H9 (cell line): ENCODE measurements around the gene SLFN5. TPM values are rescaled to one million over a fixed set of nuclear protein-coding genes. Genes with fewer than 3 reads are reported as not detected.

Experiments
- DNase-seq: peaks from one replicate; pipeline ENCODE4 v3.0.0-alpha.2; 2017
- H2AFZ ChIP-seq: one replicate; pipeline ENCODE4 v1.6.1; 2013; ENCODE audit warnings: mild to moderate bottlenecking, low read length, control low read depth, moderate library complexity
- H2AK5ac ChIP-seq: 2 replicates; pipeline ENCODE4 v1.6.1; 2013; ENCODE audit warnings: low read length, control low read depth, mixed read lengths; ENCODE audit not compliant: insufficient read length
- H2BK120ac ChIP-seq: one replicate; pipeline ENCODE4 v1.6.1; 2013; ENCODE audit warnings: low read depth, mild to moderate bottlenecking, low read length, control low read depth, inconsistent platforms; ENCODE audit not compliant: poor library complexity, severe bottlenecking
- H2BK12ac ChIP-seq: 2 replicates; pipeline ENCODE4 v1.6.1; 2013; ENCODE audit warnings: low read length, control low read depth, mixed read lengths, low read depth; ENCODE audit not compliant: insufficient read length
- H2BK15ac ChIP-seq: 2 replicates; pipeline ENCODE4 v1.6.1; 2013; ENCODE audit warnings: low read depth, low read length, control low read depth
- H2BK20ac ChIP-seq: one replicate; pipeline ENCODE4 v1.6.1; 2013; ENCODE audit warnings: low read depth, mild to moderate bottlenecking, low read length, control low read depth, inconsistent platforms; ENCODE audit not compliant: poor library complexity, severe bottlenecking
- H2BK5ac ChIP-seq: 2 replicates; pipeline ENCODE4 v1.6.1; 2013; ENCODE audit warnings: low read length, control low read depth, mixed read lengths; ENCODE audit not compliant: insufficient read length
- H3K14ac ChIP-seq: 2 replicates; pipeline ENCODE4 v1.6.1; 2013; ENCODE audit warnings: low read length, control low read depth; ENCODE audit not compliant: insufficient read depth
- H3K18ac ChIP-seq: 2 replicates; pipeline ENCODE4 v1.6.1; 2013; ENCODE audit warnings: low read depth, mild to moderate bottlenecking, mixed read lengths, low read length, control low read depth; ENCODE audit not compliant: insufficient read length
- H3K23ac ChIP-seq: 2 replicates; pipeline ENCODE4 v1.6.1; 2013; ENCODE audit warnings: low read length, control low read depth, mixed read lengths, low read depth; ENCODE audit not compliant: insufficient read length
- H3K23me2 ChIP-seq: 2 replicates; pipeline ENCODE4 v1.6.1; 2013; ENCODE audit warnings: low read depth, mild to moderate bottlenecking, mixed read lengths, low read length, control low read depth; ENCODE audit not compliant: insufficient read length, poor library complexity, severe bottlenecking
- H3K27ac ChIP-seq: 2 replicates; pipeline ENCODE4 v1.5.1; 2013; ENCODE audit warnings: low read length, control low read depth, mixed read lengths, low read depth; ENCODE audit not compliant: insufficient read length
- H3K27me3 ChIP-seq: 2 replicates; pipeline ENCODE4 v1.6.1; 2013; ENCODE audit warnings: low read length, control low read depth, inconsistent platforms; ENCODE audit not compliant: insufficient read depth
- H3K4ac ChIP-seq: 2 replicates; pipeline ENCODE4 v1.6.1; 2013; ENCODE audit warnings: low read depth, mild to moderate bottlenecking, control low read depth, inconsistent platforms, low read length, moderate library complexity
- H3K4me1 ChIP-seq: 2 replicates; pipeline ENCODE4 v1.6.1; 2013; ENCODE audit warnings: low read length, control low read depth, inconsistent platforms; ENCODE audit not compliant: insufficient read depth
- H3K4me2 ChIP-seq: 2 replicates; pipeline ENCODE4 v1.6.1; 2013; ENCODE audit warnings: low read length, control low read depth, mixed read lengths; ENCODE audit not compliant: insufficient read length, insufficient read depth
- H3K56ac ChIP-seq: 2 replicates; pipeline ENCODE4 v1.6.1; 2013; ENCODE audit warnings: low read depth, mild to moderate bottlenecking, mixed read lengths, low read length, control low read depth; ENCODE audit not compliant: insufficient read length
- H3K79me1 ChIP-seq: 2 replicates; pipeline ENCODE4 v1.6.1; 2013; ENCODE audit warnings: low read depth, mild to moderate bottlenecking, moderate library complexity, low read length, control low read depth, inconsistent platforms; ENCODE audit not compliant: insufficient read depth, poor library complexity, severe bottlenecking
- H3K79me2 ChIP-seq: 2 replicates; pipeline ENCODE4 v1.6.1; 2013; ENCODE audit warnings: low read length, control low read depth, inconsistent platforms; ENCODE audit not compliant: insufficient read depth
- H3K9ac ChIP-seq: 2 replicates; pipeline ENCODE4 v1.6.1; 2013; ENCODE audit warnings: low read length, control low read depth, mixed read lengths; ENCODE audit not compliant: insufficient read length; ENCODE audit errors: extremely low read depth
- H3K9me3 ChIP-seq: one replicate; pipeline ENCODE4 v1.6.1; 2013; ENCODE audit warnings: low read depth, low read length, inconsistent platforms; ENCODE audit not compliant: control insufficient read depth
- H3T11ph ChIP-seq: one replicate; pipeline ENCODE4 v1.6.1; 2013; ENCODE audit warnings: mild to moderate bottlenecking, low read length, control low read depth, inconsistent platforms
- H4K20me1 ChIP-seq: one replicate; pipeline ENCODE4 v1.6.1; 2013; ENCODE audit not compliant: control insufficient read depth, insufficient read length, insufficient read depth
- H4K5ac ChIP-seq: 2 replicates; pipeline ENCODE4 v1.6.1; 2013; ENCODE audit warnings: low read depth, mild to moderate bottlenecking, mixed read lengths, low read length, control low read depth; ENCODE audit not compliant: insufficient read length
- H4K8ac ChIP-seq: replicated peaks from 2 replicates; pipeline ENCODE4 v1.6.1; 2013; ENCODE audit warnings: low read length, control low read depth, mixed read lengths, low read depth; ENCODE audit not compliant: insufficient read length
- H4K91ac ChIP-seq: 2 replicates; pipeline ENCODE4 v1.6.1; 2013; ENCODE audit warnings: low read depth, mild to moderate bottlenecking, moderate library complexity, mixed read lengths, low read length, control low read depth; ENCODE audit not compliant: insufficient read length
- H3K27ac Mint-ChIP-seq, 3 experiments: 2 replicates in 2 of 3; 3 replicates in 1 of 3; pipeline ENCODE4 v1.8.0; 2020 to 2021; ENCODE audit warnings: mixed read lengths in 3 of 3, mild to moderate bottlenecking in 1 of 3, moderate library complexity in 1 of 3
- H3K27me3 Mint-ChIP-seq: 2 replicates; pipeline ENCODE4 v1.8.0; 2021; ENCODE audit warnings: low read depth, mild to moderate bottlenecking, moderate library complexity, mixed read lengths
- H3K36me3 Mint-ChIP-seq, 3 experiments: 2 replicates in 2 of 3; 3 replicates in 1 of 3; pipeline ENCODE4 v1.8.0; 2020 to 2021; ENCODE audit warnings: low read depth in 3 of 3, mixed read lengths in 3 of 3; ENCODE audit not compliant: insufficient read depth in 1 of 3
- H3K4me1 Mint-ChIP-seq, 2 experiments: 2 replicates each; pipeline ENCODE4 v1.8.0; 2020; ENCODE audit warnings: mixed read lengths in 2 of 2
- H3K4me3 Mint-ChIP-seq, 2 experiments: 2 replicates in 1 of 2; 3 replicates in 1 of 2; pipeline ENCODE4 v1.8.0; 2020 to 2021; ENCODE audit warnings: mild to moderate bottlenecking in 2 of 2, mixed read lengths in 2 of 2, moderate library complexity in 1 of 2
- H3K9me3 Mint-ChIP-seq, 2 experiments: 2 replicates in 1 of 2; 3 replicates in 1 of 2; pipeline ENCODE4 v1.8.0; 2020; ENCODE audit warnings: mild to moderate bottlenecking in 2 of 2, mixed read lengths in 2 of 2, moderate library complexity in 1 of 2
- WGBS: extraction: QIAGEN DNeasy Blood & Tissue Kit; methylation state at CpG from one replicate; pipeline ENCODE4 v1.1.7; 2013; ENCODE audit warnings: missing lambda C conversion rate, low lambda C conversion rate, mixed read lengths; ENCODE audit not compliant: insufficient read length; ENCODE audit errors: extremely low coverage; 5-methylcytosine and 5-hydroxymethylcytosine counted together
- total RNA-seq: library from RNA; stranded (reverse); gene quantifications from 2 replicates; pipeline ENCODE4 v1.2.1, GENCODE V29; 2021
- TF ChIP-seq, protein P1 (sequence below): fragments of 200-600 bp; sonication (generic); conservative IDR thresholded peaks from 3 replicates; pipeline ENCODE4 v1.8.0; 2021; ENCODE audit warnings: antibody characterized with exemption, mild to moderate bottlenecking

SLFN5 gene
- total RNA-seq, 1 experiment from 2014 or later, result 2.9 TPM

DNA sequence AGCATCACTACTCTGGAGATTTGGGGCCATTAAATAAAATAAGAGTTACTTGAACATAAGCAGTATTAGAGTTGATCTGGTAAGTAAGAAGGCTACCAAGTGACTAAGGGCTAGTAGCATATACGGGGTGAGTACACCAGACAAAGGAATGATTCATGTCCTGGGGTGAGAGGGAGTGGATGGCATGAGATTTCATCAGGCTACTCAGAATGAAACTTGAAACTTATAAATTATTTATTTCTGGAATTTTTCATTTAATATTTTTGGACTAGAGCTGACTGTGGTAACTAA lies 2.3 kb downstream of the SLFN5 start:
- Histone ChIP-seq H2BK20ac (no peak overlapping the region), H4K8ac (no peak overlapping the region), H3K79me1 (no peaks in the 10 kb centered on the region), H3K23ac (no peak overlapping the region), H2AFZ (no peak overlapping the region), H3K27me3 (no peaks in the 10 kb centered on the region), H3K18ac (no peak overlapping the region), H3K14ac (no peak overlapping the region), H3K4ac (no peak overlapping the region), H3K27ac (no peak overlapping the region), H2BK5ac (no peak overlapping the region), H3K4me1 (peaks cover 3% of the 10 kb centered on the region; the same call in 1 of the 2 replicates), H4K5ac (no peak overlapping the region), H2BK15ac (no peak overlapping the region), H3K79me2 (no peaks in the 10 kb centered on the region), H3K56ac (no peak overlapping the region), H3K4me2 (no peak overlapping the region), H4K91ac (no peak overlapping the region), H3T11ph (no peak overlapping the region), H4K20me1 (no peaks in the 10 kb centered on the region), H2BK12ac (no peak overlapping the region), H3K9me3 (no peaks in the 10 kb centered on the region), H2AK5ac (no peak overlapping the region), H2BK120ac (no peak overlapping the region), H3K9ac (no peak overlapping the region), H3K23me2 (peaks cover 10% of the 10 kb centered on the region)
- Mint-ChIP-seq H3K27me3 (peaks cover 4% of the 10 kb centered on the region), H3K36me3 (0 out of 7 replicates have a peak, but pooled peaks cover 0 to 2% (median 0%) of the 10 kb centered on the region in 3 experiments), H3K27ac (no peak overlapping the region), H3K4me3 (no peak overlapping the region), H3K9me3 (no peaks in the 10 kb centered on the region), H3K4me1 (peaks cover 17 to 21% of the 10 kb centered on the region in 2 experiments)
- DNase-seq, result no peak
- no CpG with 5 or more reads among the region's 1 CpG for WGBS
- TF ChIP-seq, protein P1, sequence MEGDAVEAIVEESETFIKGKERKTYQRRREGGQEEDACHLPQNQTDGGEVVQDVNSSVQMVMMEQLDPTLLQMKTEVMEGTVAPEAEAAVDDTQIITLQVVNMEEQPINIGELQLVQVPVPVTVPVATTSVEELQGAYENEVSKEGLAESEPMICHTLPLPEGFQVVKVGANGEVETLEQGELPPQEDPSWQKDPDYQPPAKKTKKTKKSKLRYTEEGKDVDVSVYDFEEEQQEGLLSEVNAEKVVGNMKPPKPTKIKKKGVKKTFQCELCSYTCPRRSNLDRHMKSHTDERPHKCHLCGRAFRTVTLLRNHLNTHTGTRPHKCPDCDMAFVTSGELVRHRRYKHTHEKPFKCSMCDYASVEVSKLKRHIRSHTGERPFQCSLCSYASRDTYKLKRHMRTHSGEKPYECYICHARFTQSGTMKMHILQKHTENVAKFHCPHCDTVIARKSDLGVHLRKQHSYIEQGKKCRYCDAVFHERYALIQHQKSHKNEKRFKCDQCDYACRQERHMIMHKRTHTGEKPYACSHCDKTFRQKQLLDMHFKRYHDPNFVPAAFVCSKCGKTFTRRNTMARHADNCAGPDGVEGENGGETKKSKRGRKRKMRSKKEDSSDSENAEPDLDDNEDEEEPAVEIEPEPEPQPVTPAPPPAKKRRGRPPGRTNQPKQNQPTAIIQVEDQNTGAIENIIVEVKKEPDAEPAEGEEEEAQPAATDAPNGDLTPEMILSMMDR, result no peak
